GM18861 (cell line): ENCODE data around the gene LTBP3.

Source experiments
- ATAC-seq: cut with Tn5 transposase; IDR thresholded peaks from one replicate; pipeline ENCODE4 v1.9.1; 2021; ENCODE audit not compliant: unreplicated experiment

Gene LTBP3

GRCh38 chr11:65558002-65558929 is at the start of gene LTBP3:
LTBP3 (minus strand) TSS chr11:65558359; CDS start chr11:65557959, 400 bp downstream.
- no peak for ATAC-seq

- ATAC-seq: no peak
These were observed 48.9 kb upstream of the LTBP3 start for GRCh38 chr11:65606876-65607613.

GRCh38 chr11:65604258-65604657 is 46.1 kb upstream of the LTBP3 start:
- ATAC-seq: no peak

GRCh38 chr11:65599955-65600246 is 41.7 kb upstream of the LTBP3 start:
- ATAC-seq: no peak

- no peak for ATAC-seq
These were observed 41.2 kb upstream of the LTBP3 start for GRCh38 chr11:65599216-65599954.

GRCh38 chr11:65598258-65598699 is 40.1 kb upstream of the LTBP3 start:
- ATAC-seq: no peak

- no peak for ATAC-seq
These were observed 38.4 kb upstream of the LTBP3 start for GRCh38 chr11:65596520-65596919.

GRCh38 chr11:65595543-65596281 is 37.6 kb upstream of the LTBP3 start, which contains the start of gene KCNK7:
KCNK7 (minus strand) TSS chr11:65595800; CDS start chr11:65595772, 28 bp downstream.
- ATAC-seq: no peak

- ATAC-seq: no peak
These were observed 37.0 kb upstream of the LTBP3 start for GRCh38 chr11:65595131-65595530.

- no peak for ATAC-seq
These were observed 35.6 kb upstream of the LTBP3 start for GRCh38 chr11:65593518-65594414.

GRCh38 chr11:65592858-65593517 is 34.8 kb upstream of the LTBP3 start:
- ATAC-seq: no peak

- ATAC-seq: no peak
These were observed 34.0 kb upstream of the LTBP3 start for GRCh38 chr11:65591939-65592857.

GRCh38 chr11:65590240-65590738 is 32.1 kb upstream of the LTBP3 start:
- ATAC-seq: no peak

GRCh38 chr11:65589444-65590239 is 31.5 kb upstream of the LTBP3 start:
- no peak for ATAC-seq

GRCh38 chr11:65588199-65589054 is 30.3 kb upstream of the LTBP3 start:
- peak; percentile 69 for ATAC-seq

GRCh38 chr11:65586676-65587075 is 28.5 kb upstream of the LTBP3 start:
- ATAC-seq: no peak
